Measurements from ENCODE around the gene U2AF2. TPM values are rescaled to one million over a fixed set of nuclear protein-coding genes. Genes with fewer than 3 reads are reported as not detected.

U2AF2 gene
- polyA plus RNA-seq, 2 donors = 110 to 120 TPM

GRCh38 chr19:55620410-55621204 is 34.2 kb upstream of the U2AF2 start:
- Histone ChIP-seq H3K27ac (ENCODE audit: low read depth in 2 of 2, low read length in 1 of 2) (no peak overlapping the region), H3K27me3 (ENCODE audit: control insufficient read depth in 1 of 2, insufficient read depth in 2 of 2, low read length in 2 of 2) (no peaks in the 10 kb centered on the region), H3K36me3 (ENCODE audit: control insufficient read depth in 2 of 2, insufficient read depth in 2 of 2, low read length in 1 of 2) (peaks cover 0 to 24% of the 10 kb centered on the region in 2 donors), H3K4me1 (ENCODE audit: control insufficient read depth in 2 of 2, insufficient read depth in 2 of 2, low read length in 1 of 2) (peaks cover 0 to 1% of the 10 kb centered on the region in 2 donors), H3K4me3 (ENCODE audit: low read depth in 1 of 2, low read length in 2 of 2) (no peak overlapping the region), H3K9me3 (ENCODE audit: control insufficient read depth in 2 of 2, insufficient read depth in 1 of 2, low read depth in 1 of 2, low read length in 1 of 2) (no peaks in the 10 kb centered on the region)
- 91% methylated on average over 12 of the region's 12 CpGs for WGBS, 2 donors

GRCh38 chr19:55621205-55621672 is 33.6 kb upstream of the U2AF2 start:
- H3K27me3 ChIP-seq (ENCODE audit: control insufficient read depth in 1 of 2, insufficient read depth in 2 of 2, low read length in 2 of 2) = no peaks in the 10 kb centered on the region
- H3K9me3 ChIP-seq (ENCODE audit: control insufficient read depth in 2 of 2, insufficient read depth in 1 of 2, low read depth in 1 of 2, low read length in 1 of 2) = no peaks in the 10 kb centered on the region
- no peak overlapping the region for H3K27ac ChIP-seq (ENCODE audit: low read depth in 2 of 2, low read length in 1 of 2)
- peaks cover 0 to 1% of the 10 kb centered on the region in 2 donors for H3K4me1 ChIP-seq (ENCODE audit: control insufficient read depth in 2 of 2, insufficient read depth in 2 of 2, low read length in 1 of 2)
- H3K4me3 ChIP-seq (ENCODE audit: low read depth in 1 of 2, low read length in 2 of 2) = no peak overlapping the region
- H3K36me3 ChIP-seq (ENCODE audit: control insufficient read depth in 2 of 2, insufficient read depth in 2 of 2, low read length in 1 of 2) = peaks cover 0 to 17% of the 10 kb centered on the region in 2 donors
- 71 to 79% methylated on average over 8 to 9 of the region's 9 CpGs for WGBS, 2 donors

GRCh38 chr19:55621673-55622231 is 33.1 kb upstream of the U2AF2 start:
- 95 to 96% methylated on average over 55 of the region's 55 CpGs for WGBS, 2 donors
- Histone ChIP-seq H3K27ac (ENCODE audit: low read depth in 2 of 2, low read length in 1 of 2) (no peak overlapping the region), H3K27me3 (ENCODE audit: control insufficient read depth in 1 of 2, insufficient read depth in 2 of 2, low read length in 2 of 2) (no peaks in the 10 kb centered on the region), H3K4me3 (ENCODE audit: low read depth in 1 of 2, low read length in 2 of 2) (no peak overlapping the region), H3K9me3 (ENCODE audit: control insufficient read depth in 2 of 2, insufficient read depth in 1 of 2, low read depth in 1 of 2, low read length in 1 of 2) (no peaks in the 10 kb centered on the region), H3K4me1 (ENCODE audit: control insufficient read depth in 2 of 2, insufficient read depth in 2 of 2, low read length in 1 of 2) (peaks cover 0 to 1% of the 10 kb centered on the region in 2 donors), H3K36me3 (ENCODE audit: control insufficient read depth in 2 of 2, insufficient read depth in 2 of 2, low read length in 1 of 2) (peaks cover 0 to 12% of the 10 kb centered on the region in 2 donors)

GRCh38 chr19:55622242-55622969 is 32.4 kb upstream of the U2AF2 start:
- Histone ChIP-seq H3K27me3 (ENCODE audit: control insufficient read depth in 1 of 2, insufficient read depth in 2 of 2, low read length in 2 of 2) (no peaks in the 10 kb centered on the region), H3K27ac (ENCODE audit: low read depth in 2 of 2, low read length in 1 of 2) (no peak overlapping the region), H3K4me1 (ENCODE audit: control insufficient read depth in 2 of 2, insufficient read depth in 2 of 2, low read length in 1 of 2) (peaks cover 0 to 1% of the 10 kb centered on the region in 2 donors), H3K36me3 (ENCODE audit: control insufficient read depth in 2 of 2, insufficient read depth in 2 of 2, low read length in 1 of 2) (peaks cover 0 to 9% of the 10 kb centered on the region in 2 donors), H3K4me3 (ENCODE audit: low read depth in 1 of 2, low read length in 2 of 2) (no peak overlapping the region), H3K9me3 (ENCODE audit: control insufficient read depth in 2 of 2, insufficient read depth in 1 of 2, low read depth in 1 of 2, low read length in 1 of 2) (no peaks in the 10 kb centered on the region)
- WGBS, 2 donors = 93 to 95% methylated on average over 40 of the region's 40 CpGs

- no peak overlapping the region for H3K27ac ChIP-seq (ENCODE audit: low read depth in 2 of 2, low read length in 1 of 2)
- WGBS, 2 donors = 93 to 98% methylated on average over 7 of the region's 7 CpGs
Measured at GRCh38 chr19:55623130-55623529, 31.7 kb upstream of the U2AF2 start.

GRCh38 chr19:55623561-55623960 is 31.3 kb upstream of the U2AF2 start:
- H3K36me3 ChIP-seq (ENCODE audit: control insufficient read depth in 2 of 2, insufficient read depth in 2 of 2, low read length in 1 of 2) = peaks cover 0 to 8% of the 10 kb centered on the region in 2 donors
- WGBS, 2 donors = 53 to 57% methylated on average over 7 of the region's 7 CpGs
- no peaks in the 10 kb centered on the region for H3K27me3 ChIP-seq (ENCODE audit: control insufficient read depth in 1 of 2, insufficient read depth in 2 of 2, low read length in 2 of 2)
- H3K4me3 ChIP-seq (ENCODE audit: low read depth in 1 of 2, low read length in 2 of 2) = no peak overlapping the region
- H3K4me1 ChIP-seq (ENCODE audit: control insufficient read depth in 2 of 2, insufficient read depth in 2 of 2, low read length in 1 of 2) = peaks cover 0 to 1% of the 10 kb centered on the region in 2 donors
- no peak overlapping the region for H3K27ac ChIP-seq (ENCODE audit: low read depth in 2 of 2, low read length in 1 of 2)
- no peaks in the 10 kb centered on the region for H3K9me3 ChIP-seq (ENCODE audit: control insufficient read depth in 2 of 2, insufficient read depth in 1 of 2, low read depth in 1 of 2, low read length in 1 of 2)

More at GRCh38 chr19:55623130-55623529, 31.7 kb upstream of the U2AF2 start:
- Histone ChIP-seq H3K4me1 (ENCODE audit: control insufficient read depth in 2 of 2, insufficient read depth in 2 of 2, low read length in 1 of 2) (peaks cover 0 to 1% of the 10 kb centered on the region in 2 donors), H3K27me3 (ENCODE audit: control insufficient read depth in 1 of 2, insufficient read depth in 2 of 2, low read length in 2 of 2) (no peaks in the 10 kb centered on the region), H3K9me3 (ENCODE audit: control insufficient read depth in 2 of 2, insufficient read depth in 1 of 2, low read depth in 1 of 2, low read length in 1 of 2) (no peaks in the 10 kb centered on the region), H3K4me3 (ENCODE audit: low read depth in 1 of 2, low read length in 2 of 2) (no peak overlapping the region), H3K36me3 (ENCODE audit: control insufficient read depth in 2 of 2, insufficient read depth in 2 of 2, low read length in 1 of 2) (peaks cover 0 to 8% of the 10 kb centered on the region in 2 donors)

- peak within 1 kb of the TSS; percentile 96 to 98 for H3K27ac ChIP-seq (ENCODE audit: low read depth in 2 of 2, low read length in 1 of 2)
- no peaks in the 10 kb centered on the region for H3K9me3 ChIP-seq (ENCODE audit: control insufficient read depth in 2 of 2, insufficient read depth in 1 of 2, low read depth in 1 of 2, low read length in 1 of 2)
- 0 to 1% methylated on average over 53 to 56 of the region's 56 CpGs for WGBS, 2 donors
- peaks cover 0 to 1% of the 10 kb centered on the region in 2 donors for H3K4me1 ChIP-seq (ENCODE audit: control insufficient read depth in 2 of 2, insufficient read depth in 2 of 2, low read length in 1 of 2)
- peaks cover 0 to 8% of the 10 kb centered on the region in 2 donors for H3K36me3 ChIP-seq (ENCODE audit: control insufficient read depth in 2 of 2, insufficient read depth in 2 of 2, low read length in 1 of 2)
- H3K27me3 ChIP-seq (ENCODE audit: control insufficient read depth in 1 of 2, insufficient read depth in 2 of 2, low read length in 2 of 2) = no peaks in the 10 kb centered on the region
- peak within 1 kb of the TSS; percentile 46 to 72 for H3K4me3 ChIP-seq (ENCODE audit: low read depth in 1 of 2, low read length in 2 of 2)
Measured at GRCh38 chr19:55624109-55625003, 30.5 kb upstream of the U2AF2 start, which contains the start of gene ZNF784. Gene ZNF784 (minus strand): TSS chr19:55624566. CDS start chr19:55624561, 5 bp downstream.

- Histone ChIP-seq H3K9me3 (ENCODE audit: control insufficient read depth in 2 of 2, insufficient read depth in 1 of 2, low read depth in 1 of 2, low read length in 1 of 2) (no peaks in the 10 kb centered on the region), H3K27ac (ENCODE audit: low read depth in 2 of 2, low read length in 1 of 2) (peak overlapping the region; percentile 96 to 98), H3K4me1 (ENCODE audit: control insufficient read depth in 2 of 2, insufficient read depth in 2 of 2, low read length in 1 of 2) (peaks cover 0 to 1% of the 10 kb centered on the region in 2 donors), H3K4me3 (ENCODE audit: low read depth in 1 of 2, low read length in 2 of 2) (peak overlapping the region in 1 of 2 donors; percentile 46), H3K27me3 (ENCODE audit: control insufficient read depth in 1 of 2, insufficient read depth in 2 of 2, low read length in 2 of 2) (no peaks in the 10 kb centered on the region), H3K36me3 (ENCODE audit: control insufficient read depth in 2 of 2, insufficient read depth in 2 of 2, low read length in 1 of 2) (peaks cover 0 to 8% of the 10 kb centered on the region in 2 donors)
- whole genome bisulfite sequencing, 2 donors = 36 to 43% methylated on average over 11 of the region's 11 CpGs
Measured at GRCh38 chr19:55625004-55625326, 29.9 kb upstream of the U2AF2 start.

GRCh38 chr19:55626350-55626749 is 28.5 kb upstream of the U2AF2 start:
- peaks cover 0 to 1% of the 10 kb centered on the region in 2 donors for H3K4me1 ChIP-seq (ENCODE audit: control insufficient read depth in 2 of 2, insufficient read depth in 2 of 2, low read length in 1 of 2)
- WGBS, 2 donors = 62 to 83% methylated on average over 11 of the region's 11 CpGs

More at GRCh38 chr19:55626350-55626749, 28.5 kb upstream of the U2AF2 start:
- H3K4me3 ChIP-seq (ENCODE audit: low read depth in 1 of 2, low read length in 2 of 2) = no peak overlapping the region
- H3K27me3 ChIP-seq (ENCODE audit: control insufficient read depth in 1 of 2, insufficient read depth in 2 of 2, low read length in 2 of 2) = no peaks in the 10 kb centered on the region
- H3K9me3 ChIP-seq (ENCODE audit: control insufficient read depth in 2 of 2, insufficient read depth in 1 of 2, low read depth in 1 of 2, low read length in 1 of 2) = no peaks in the 10 kb centered on the region
- peaks cover 0 to 4% of the 10 kb centered on the region in 2 donors for H3K36me3 ChIP-seq (ENCODE audit: control insufficient read depth in 2 of 2, insufficient read depth in 2 of 2, low read length in 1 of 2)
- H3K27ac ChIP-seq (ENCODE audit: low read depth in 2 of 2, low read length in 1 of 2) = no peak overlapping the region
